Omental fat pad (tissue), 4 donors: ENCODE results near the gene ADGRB2. TPM values are rescaled to one million over a fixed set of nuclear protein-coding genes. Genes with fewer than 3 reads are reported as not detected.

Experiments
- ATAC-seq: fragments of 150-250 bp; one replicate; pipeline ENCODE4 v1.9.1; 2016; ENCODE audit warnings: mild to moderate bottlenecking, moderate library complexity; ENCODE audit not compliant: low FRiP score
- DNase-seq: peaks from one replicate; pipeline ENCODE4 v3.0.0-alpha.2; 2019; ENCODE audit warnings: low spot score
- total RNA-seq, 4 donors: library from RNA; depleted of rRNA; stranded (reverse); fragments of >200 nt; gene quantifications; one replicate each; pipeline ENCODE4 v1.1.0, GENCODE V29; 2016
- TF ChIP-seq, protein P1 (sequence below), 3 donors: fragments of 450-650 bp; IDR thresholded peaks; one replicate each; pipeline ENCODE4 v1.5.1; 2016 to 2017; ENCODE audit warnings: antibody characterized with exemption in 3 of 3, mild to moderate bottlenecking in 3 of 3, moderate library complexity in 2 of 3

Gene ADGRB2
- total RNA-seq, 4 donors from 2014 or later: 0.79 to 7.5 (median 3.3) TPM

DNA sequence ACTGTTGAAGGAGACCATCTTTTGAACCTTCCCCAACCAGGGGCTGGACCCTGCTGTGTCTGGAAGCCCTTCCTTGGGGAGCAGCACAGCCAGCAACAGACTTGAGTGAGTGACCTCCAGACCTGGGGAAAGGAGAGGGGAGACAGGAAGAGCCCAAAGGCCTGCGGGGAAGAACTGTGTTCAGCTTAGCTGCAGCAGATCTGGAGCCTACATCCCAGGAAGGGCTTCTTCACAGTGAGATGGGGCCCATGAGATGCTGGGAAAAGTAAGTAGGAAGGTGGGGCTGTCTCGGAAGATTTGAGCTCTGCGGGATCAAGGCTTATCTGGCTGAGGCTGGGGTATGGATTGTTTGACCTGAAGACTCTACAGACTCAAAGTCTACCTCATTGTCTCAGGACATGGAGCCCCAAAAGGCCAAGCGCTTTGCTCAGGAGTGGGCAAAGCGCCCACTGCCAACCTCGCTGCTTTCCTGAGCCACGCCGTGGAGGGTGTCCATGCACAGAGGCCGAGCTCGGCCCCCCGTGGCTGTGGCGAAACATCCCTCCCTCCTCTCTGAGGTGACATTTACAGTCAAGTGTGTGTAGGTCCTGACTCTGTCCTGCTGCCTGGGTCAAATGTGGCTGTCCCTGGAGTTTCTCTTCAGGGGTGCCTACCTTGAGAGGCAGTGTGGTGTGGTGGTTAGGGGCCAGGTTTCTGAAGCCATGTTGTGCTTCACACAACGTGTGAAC lies 27.2 kb upstream of the ADGRB2 start:
- no peak for ATAC-seq
- no peak for DNase-seq
- TF ChIP-seq, protein P1, sequence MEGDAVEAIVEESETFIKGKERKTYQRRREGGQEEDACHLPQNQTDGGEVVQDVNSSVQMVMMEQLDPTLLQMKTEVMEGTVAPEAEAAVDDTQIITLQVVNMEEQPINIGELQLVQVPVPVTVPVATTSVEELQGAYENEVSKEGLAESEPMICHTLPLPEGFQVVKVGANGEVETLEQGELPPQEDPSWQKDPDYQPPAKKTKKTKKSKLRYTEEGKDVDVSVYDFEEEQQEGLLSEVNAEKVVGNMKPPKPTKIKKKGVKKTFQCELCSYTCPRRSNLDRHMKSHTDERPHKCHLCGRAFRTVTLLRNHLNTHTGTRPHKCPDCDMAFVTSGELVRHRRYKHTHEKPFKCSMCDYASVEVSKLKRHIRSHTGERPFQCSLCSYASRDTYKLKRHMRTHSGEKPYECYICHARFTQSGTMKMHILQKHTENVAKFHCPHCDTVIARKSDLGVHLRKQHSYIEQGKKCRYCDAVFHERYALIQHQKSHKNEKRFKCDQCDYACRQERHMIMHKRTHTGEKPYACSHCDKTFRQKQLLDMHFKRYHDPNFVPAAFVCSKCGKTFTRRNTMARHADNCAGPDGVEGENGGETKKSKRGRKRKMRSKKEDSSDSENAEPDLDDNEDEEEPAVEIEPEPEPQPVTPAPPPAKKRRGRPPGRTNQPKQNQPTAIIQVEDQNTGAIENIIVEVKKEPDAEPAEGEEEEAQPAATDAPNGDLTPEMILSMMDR (IDR thresholded peaks at IDR 0.05): no peak

DNA sequence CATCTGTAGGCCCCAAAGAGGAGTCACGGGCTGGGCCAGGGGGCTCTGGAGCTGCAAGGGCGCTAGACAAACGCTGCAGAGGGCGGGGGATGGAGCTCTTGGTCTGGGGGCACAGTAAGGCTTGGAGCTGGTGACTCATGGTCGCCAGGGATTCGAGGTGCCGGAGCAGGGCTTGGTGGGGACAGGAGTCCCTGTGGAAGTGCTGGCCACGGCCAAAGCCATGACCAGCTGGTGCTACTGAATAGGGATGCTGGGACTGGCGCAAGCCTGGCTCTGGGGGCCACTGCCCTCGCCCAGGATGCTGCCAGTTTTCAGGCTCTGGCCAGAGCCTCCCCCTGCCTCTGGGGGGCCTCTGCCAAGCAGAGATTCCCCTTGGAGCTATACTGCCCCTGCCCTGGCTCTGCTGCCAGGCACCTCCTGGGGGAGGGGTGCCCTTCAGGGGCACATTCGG lies 26.5 kb upstream of the ADGRB2 start:
- ATAC-seq (no peak), DNase-seq (no peak)
- TF ChIP-seq, protein P1 (IDR thresholded peaks at IDR 0.05): no peak

DNA sequence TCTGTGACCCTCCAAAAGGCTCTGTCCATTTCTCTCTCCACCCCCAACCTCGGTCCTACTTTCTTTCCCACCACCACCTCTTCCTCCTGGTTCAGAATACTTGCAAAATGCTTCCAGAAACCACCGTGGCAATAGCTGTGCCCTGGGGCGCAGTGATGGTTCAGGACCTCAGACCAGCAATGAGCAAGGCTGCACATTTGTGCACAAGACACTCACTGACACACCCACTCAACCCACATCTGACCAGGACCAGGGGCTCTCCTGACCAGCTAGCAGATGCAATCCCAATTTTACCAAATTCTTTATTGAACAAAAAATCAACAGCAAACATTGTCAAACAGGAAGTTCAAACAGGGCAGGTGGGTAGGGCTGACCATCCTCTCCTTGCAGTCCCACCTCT lies 26.0 kb upstream of the ADGRB2 start:
- no peak for ATAC-seq

DNA sequence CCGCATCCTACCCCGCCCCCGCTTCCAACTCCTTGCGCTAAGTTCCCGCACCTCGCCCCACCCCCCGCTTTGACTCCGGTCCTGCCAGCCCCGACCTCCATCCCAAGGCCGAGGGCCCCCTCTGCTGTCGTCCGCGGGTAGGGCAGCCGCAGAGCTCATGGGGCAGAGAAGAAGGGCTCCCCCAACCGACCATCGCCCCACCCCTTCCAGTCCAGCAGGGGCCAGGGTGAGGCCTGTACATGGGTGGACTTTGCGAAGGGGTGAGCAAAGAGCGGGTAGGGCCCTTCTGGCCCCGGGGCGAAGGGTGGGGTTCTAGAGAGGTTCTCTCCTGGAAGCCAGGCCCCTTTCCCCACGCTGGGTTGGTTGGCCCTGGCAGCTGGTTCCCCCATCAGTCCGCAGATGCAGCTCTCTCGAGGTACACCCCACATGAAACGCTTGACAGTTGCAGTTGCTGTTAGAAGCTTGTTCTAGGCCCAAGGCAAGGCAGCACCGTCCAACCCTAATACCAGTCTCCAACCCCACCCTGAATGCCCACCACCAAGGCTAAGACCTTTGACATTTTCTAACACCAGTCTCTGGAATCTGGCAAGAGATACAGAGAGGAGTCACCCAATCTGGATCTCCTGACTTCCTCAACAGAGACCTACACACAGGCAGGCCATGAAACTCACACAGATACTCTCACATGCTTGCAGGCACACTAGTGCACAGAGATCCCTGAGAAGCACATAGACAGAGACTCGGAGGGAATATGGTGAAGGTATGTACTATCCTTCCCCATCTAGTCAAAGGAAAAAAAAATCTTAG lies 25.3 kb upstream of the ADGRB2 start:
- TF ChIP-seq, protein P1 (IDR thresholded peaks at IDR 0.05): peak in 2 of 3 donors; percentile 76
- DNase-seq (peak; percentile 99), ATAC-seq (peak; percentile 89)

More for the DNA sequence above, 26.0 kb upstream of the ADGRB2 start:
- no peak for DNase-seq
- TF ChIP-seq, protein P1 (IDR thresholded peaks at IDR 0.05): no peak

DNA sequence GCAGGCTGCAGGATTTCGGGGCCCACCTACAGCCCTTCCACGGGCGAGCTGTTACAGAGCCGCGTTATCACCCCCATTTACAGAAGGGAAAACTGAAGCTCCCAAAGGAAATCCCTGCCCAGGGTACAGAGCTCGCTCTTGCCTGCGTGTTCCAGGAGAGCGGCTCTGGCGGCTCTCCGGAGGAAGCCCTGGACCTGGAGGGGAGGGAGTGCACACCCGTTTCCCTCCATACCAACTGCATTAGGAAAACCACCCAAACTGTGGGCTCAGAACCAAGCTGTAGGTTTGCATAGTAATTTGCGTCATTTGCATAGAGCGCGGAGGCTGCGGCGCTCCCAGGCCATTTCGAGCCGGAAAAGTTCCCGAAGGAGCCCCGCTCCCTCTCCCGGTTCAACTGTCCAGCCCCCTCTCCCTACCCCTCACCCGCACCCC lies 24.7 kb upstream of the ADGRB2 start:
- TF ChIP-seq, protein P1 (IDR thresholded peaks at IDR 0.05): no peak
- no peak for DNase-seq
- peak; percentile 72 for ATAC-seq

DNA sequence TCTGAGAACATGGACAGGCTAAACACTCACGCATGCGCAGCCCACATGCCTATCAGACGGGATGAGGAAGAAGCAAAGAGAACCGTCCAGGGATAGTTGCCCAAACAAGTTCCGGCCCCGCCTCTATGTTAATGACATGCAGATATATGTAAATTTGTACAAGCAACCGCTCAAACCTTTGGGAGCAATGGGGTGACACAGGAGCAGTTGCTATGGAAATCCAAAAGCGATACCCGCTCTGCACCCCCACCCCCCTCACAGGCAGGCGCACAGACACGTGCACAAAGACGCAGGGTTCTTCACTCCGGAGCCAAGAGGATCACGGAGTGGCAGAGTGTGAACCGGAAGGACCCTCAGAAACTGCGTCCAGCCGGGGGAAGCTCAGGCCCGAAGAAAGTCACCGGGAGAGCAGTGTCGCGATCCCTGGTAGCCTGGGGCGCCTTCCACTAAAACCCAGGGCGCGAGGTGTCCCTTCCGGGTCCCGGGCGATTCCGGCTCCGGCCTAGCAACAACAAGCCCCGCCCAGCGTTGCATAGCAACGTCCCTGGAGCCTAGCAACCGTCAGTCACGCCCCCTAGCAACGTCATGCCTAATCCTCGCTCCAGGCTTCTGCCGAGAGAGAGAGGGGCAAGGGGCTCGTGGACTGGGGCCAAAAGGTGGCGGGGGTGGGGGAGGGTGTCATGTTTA lies 24.1 kb upstream of the ADGRB2 start:
- TF ChIP-seq, protein P1 (IDR thresholded peaks at IDR 0.05): no peak
- ATAC-seq: peak; percentile 61
- DNase-seq: peak; percentile 93
